A549 (cell line): ENCODE results near the gene MRRF.

ENCODE experiments used
- CHD4 ChIP-seq: fragments of 200-600 bp; sonication (generic); IDR thresholded peaks from 2 replicates; pipeline ENCODE4 v1.6.1; 2016; ENCODE audit warnings: antibody characterized with exemption, mild to moderate bottlenecking, borderline replicate concordance
- EP300 ChIP-seq, 2 experiments: fragments of >200 bp; sonication (Bioruptor Twin); formaldehyde crosslinking; IDR thresholded peaks; 2 replicates in 1 of 2; 3 replicates in 1 of 2; pipeline ENCODE4 v1.6.1; 2016 to 2017
- FOSB ChIP-seq: fragments of 250-450 bp; sonication (Bioruptor Pico); IDR thresholded peaks from 2 replicates; pipeline ENCODE4 v1.5.0; 2020; ENCODE audit warnings: mild to moderate bottlenecking, moderate library complexity
- JUN ChIP-seq, 2 experiments: fragments of >200 bp; sonication (Bioruptor Twin); formaldehyde crosslinking; IDR thresholded peaks; 2 replicates in 1 of 2; 3 replicates in 1 of 2; pipeline ENCODE4 v1.6.1; 2016 to 2017
- JUNB ChIP-seq: fragments of >200 bp; sonication (Bioruptor Twin); formaldehyde crosslinking; IDR thresholded peaks from 2 replicates; pipeline ENCODE4 v1.6.1; 2016
- KDM5A ChIP-seq: fragments of 200-600 bp; sonication (generic); IDR thresholded peaks from 2 replicates; pipeline ENCODE4 v1.6.1; 2016; ENCODE audit warnings: antibody characterized with exemption, mild to moderate bottlenecking
- MAZ ChIP-seq: fragments of 150-350 bp; IDR thresholded peaks from 2 replicates; pipeline ENCODE4 v1.6.1; 2014; ENCODE audit warnings: antibody characterized with exemption, low read depth, low read length, borderline replicate concordance
- POLR2A ChIP-seq: IDR thresholded peaks from 2 replicates; pipeline ENCODE4 v1.6.1; 2012; ENCODE audit warnings: mild to moderate bottlenecking, low read length
- POLR2AphosphoS2 ChIP-seq: conservative IDR thresholded peaks from 2 replicates; pipeline ENCODE4 v1.6.1; 2012; ENCODE audit warnings: low read length, improper control_type of control experiment, inconsistent platforms
- ZFP36 ChIP-seq: fragments of 450-650 bp; IDR thresholded peaks from 2 replicates; pipeline ENCODE4 v1.6.1; 2014; ENCODE audit warnings: borderline replicate concordance; ENCODE audit not compliant: partially characterized antibody
- TF ChIP-seq, protein P1 (sequence below): fragments of >200 bp; sonication (Bioruptor Twin); formaldehyde crosslinking; IDR thresholded peaks from 3 replicates; pipeline ENCODE4 v1.5.1; 2016
- TF ChIP-seq, protein P2 (sequence below): fragments of 450-650 bp; IDR thresholded peaks from 2 replicates; pipeline ENCODE4 v1.6.1; 2014; ENCODE audit warnings: antibody characterized with exemption
- TF ChIP-seq, protein P3 (sequence below): fragments of 200-600 bp; sonication (generic); IDR thresholded peaks from 2 replicates; pipeline ENCODE4 v1.6.1; 2016; ENCODE audit warnings: antibody characterized with exemption, mild to moderate bottlenecking, moderate library complexity

DNA sequence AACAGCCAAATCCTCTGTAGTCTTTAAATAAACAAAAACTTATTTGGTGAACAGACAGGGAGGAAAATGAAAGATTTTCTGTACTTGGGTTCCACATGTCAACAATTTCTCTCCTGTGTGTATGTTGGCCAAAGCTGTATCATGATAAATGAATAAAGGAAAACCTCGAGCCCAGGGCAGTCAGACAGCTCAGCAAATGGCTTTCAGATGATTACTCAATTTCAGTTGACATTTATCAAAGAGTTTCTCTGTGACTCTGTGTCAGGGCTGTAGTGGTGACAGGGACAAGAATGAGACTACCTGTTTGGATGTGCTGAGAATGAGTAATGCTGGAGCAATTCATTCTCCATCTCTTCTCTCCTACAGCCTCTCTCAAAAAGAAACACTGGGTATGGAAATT is 60.4 kb downstream of the MRRF start:
- TF ChIP-seq, protein P1, sequence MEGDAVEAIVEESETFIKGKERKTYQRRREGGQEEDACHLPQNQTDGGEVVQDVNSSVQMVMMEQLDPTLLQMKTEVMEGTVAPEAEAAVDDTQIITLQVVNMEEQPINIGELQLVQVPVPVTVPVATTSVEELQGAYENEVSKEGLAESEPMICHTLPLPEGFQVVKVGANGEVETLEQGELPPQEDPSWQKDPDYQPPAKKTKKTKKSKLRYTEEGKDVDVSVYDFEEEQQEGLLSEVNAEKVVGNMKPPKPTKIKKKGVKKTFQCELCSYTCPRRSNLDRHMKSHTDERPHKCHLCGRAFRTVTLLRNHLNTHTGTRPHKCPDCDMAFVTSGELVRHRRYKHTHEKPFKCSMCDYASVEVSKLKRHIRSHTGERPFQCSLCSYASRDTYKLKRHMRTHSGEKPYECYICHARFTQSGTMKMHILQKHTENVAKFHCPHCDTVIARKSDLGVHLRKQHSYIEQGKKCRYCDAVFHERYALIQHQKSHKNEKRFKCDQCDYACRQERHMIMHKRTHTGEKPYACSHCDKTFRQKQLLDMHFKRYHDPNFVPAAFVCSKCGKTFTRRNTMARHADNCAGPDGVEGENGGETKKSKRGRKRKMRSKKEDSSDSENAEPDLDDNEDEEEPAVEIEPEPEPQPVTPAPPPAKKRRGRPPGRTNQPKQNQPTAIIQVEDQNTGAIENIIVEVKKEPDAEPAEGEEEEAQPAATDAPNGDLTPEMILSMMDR: no peak
- TF ChIP-seq JUNB (no peak), MAZ (no peak), JUN (IDR thresholded peaks at IDR 0.05) (no peak), POLR2AphosphoS2 (no peak), FOSB (no peak), POLR2A (no peak), ZFP36 (no peak), EP300 (IDR thresholded peaks at IDR 0.05) (no peak), CHD4 (no peak), KDM5A (no peak)
- TF ChIP-seq, protein P2, sequence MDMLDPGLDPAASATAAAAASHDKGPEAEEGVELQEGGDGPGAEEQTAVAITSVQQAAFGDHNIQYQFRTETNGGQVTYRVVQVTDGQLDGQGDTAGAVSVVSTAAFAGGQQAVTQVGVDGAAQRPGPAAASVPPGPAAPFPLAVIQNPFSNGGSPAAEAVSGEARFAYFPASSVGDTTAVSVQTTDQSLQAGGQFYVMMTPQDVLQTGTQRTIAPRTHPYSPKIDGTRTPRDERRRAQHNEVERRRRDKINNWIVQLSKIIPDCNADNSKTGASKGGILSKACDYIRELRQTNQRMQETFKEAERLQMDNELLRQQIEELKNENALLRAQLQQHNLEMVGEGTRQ: no peak
- TF ChIP-seq, protein P3, sequence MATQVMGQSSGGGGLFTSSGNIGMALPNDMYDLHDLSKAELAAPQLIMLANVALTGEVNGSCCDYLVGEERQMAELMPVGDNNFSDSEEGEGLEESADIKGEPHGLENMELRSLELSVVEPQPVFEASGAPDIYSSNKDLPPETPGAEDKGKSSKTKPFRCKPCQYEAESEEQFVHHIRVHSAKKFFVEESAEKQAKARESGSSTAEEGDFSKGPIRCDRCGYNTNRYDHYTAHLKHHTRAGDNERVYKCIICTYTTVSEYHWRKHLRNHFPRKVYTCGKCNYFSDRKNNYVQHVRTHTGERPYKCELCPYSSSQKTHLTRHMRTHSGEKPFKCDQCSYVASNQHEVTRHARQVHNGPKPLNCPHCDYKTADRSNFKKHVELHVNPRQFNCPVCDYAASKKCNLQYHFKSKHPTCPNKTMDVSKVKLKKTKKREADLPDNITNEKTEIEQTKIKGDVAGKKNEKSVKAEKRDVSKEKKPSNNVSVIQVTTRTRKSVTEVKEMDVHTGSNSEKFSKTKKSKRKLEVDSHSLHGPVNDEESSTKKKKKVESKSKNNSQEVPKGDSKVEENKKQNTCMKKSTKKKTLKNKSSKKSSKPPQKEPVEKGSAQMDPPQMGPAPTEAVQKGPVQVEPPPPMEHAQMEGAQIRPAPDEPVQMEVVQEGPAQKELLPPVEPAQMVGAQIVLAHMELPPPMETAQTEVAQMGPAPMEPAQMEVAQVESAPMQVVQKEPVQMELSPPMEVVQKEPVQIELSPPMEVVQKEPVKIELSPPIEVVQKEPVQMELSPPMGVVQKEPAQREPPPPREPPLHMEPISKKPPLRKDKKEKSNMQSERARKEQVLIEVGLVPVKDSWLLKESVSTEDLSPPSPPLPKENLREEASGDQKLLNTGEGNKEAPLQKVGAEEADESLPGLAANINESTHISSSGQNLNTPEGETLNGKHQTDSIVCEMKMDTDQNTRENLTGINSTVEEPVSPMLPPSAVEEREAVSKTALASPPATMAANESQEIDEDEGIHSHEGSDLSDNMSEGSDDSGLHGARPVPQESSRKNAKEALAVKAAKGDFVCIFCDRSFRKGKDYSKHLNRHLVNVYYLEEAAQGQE: no peak
